Left lung (tissue), 10 donors: ENCODE measurements around the gene RHOT2. TPM values are rescaled to one million over a fixed set of nuclear protein-coding genes. Genes with fewer than 3 reads are reported as not detected.
A peak's percentile ranks its signal among the peaks of the same experiment; 100 is the strongest.

Experiments used
- ATAC-seq: fragments of 200-7000 bp; cut with Tn5 transposase; one replicate; pipeline ENCODE4 v1.9.1; 2020; ENCODE audit warnings: moderate library complexity
- DNase-seq, 4 donors: peaks; one replicate each; pipeline ENCODE4 v3.0.0-alpha.2; 2013 to 2020
- H3K27ac ChIP-seq, 2 donors: fragments of 200-600 bp; sonication (generic) in 1 of 2; one replicate each; pipeline versions ENCODE4 v1.5.0 to v1.8.0; 2020 to 2021
- H3K27me3 ChIP-seq, 2 donors: fragments of 200-600 bp; sonication (generic) in 1 of 2; one replicate each; pipeline versions ENCODE4 v1.5.0 to v1.8.0; 2020 to 2021
- H3K36me3 ChIP-seq, 2 donors: fragments of 200-600 bp; sonication (generic) in 1 of 2; one replicate each; pipeline versions ENCODE4 v1.5.0 to v1.8.0; 2020 to 2021
- H3K4me1 ChIP-seq, 2 donors: fragments of 200-600 bp; one replicate each; pipeline ENCODE4 v1.8.0; 2021
- H3K4me3 ChIP-seq, 2 donors: fragments of 200-600 bp; sonication (generic) in 1 of 2; one replicate each; pipeline versions ENCODE4 v1.5.0 to v1.8.0; 2020 to 2021; ENCODE audit warnings: mild to moderate bottlenecking in 1 of 2
- H3K9me3 ChIP-seq, 2 donors: fragments of 200-600 bp; sonication (generic) in 1 of 2; one replicate each; pipeline versions ENCODE4 v1.5.0 to v1.8.0; 2020 to 2021
- CTCF ChIP-seq, 2 donors: fragments of 200-600 bp; sonication (generic) in 1 of 2; IDR thresholded peaks; one replicate each; pipeline versions ENCODE4 v1.5.0 to v1.8.0; 2021; ENCODE audit warnings: antibody characterized with exemption in 2 of 2
- intact Hi-C, 2 donors: fragments of 100-400 bp; cut with DNase I; formaldehyde crosslinking; loops; one replicate each; pipeline versions ENCODE4 v1.11.2 to v1.14.2; 2022
- polyA plus RNA-seq, 6 donors: library from polyadenylated mRNA; unstranded; fragments of 120-200 nt; gene quantifications; one replicate each; pipeline ENCODE4 v1.2.1, GENCODE V29; 2013; ENCODE audit not compliant: insufficient read length in 6 of 6
- total RNA-seq, 2 donors: library from RNA; stranded (reverse); fragmentation: NEBNext Ultra II Directional; extraction: Animal tissue kit (Norgen Biotek cat#: 25700); gene quantifications; one replicate each; pipeline ENCODE4 v1.2.1, GENCODE V29; 2021
- donor health status: DM: no; HTN: yes; CAD: no.
- donor health status: DM: no; HTN: no; CAD: no.

The RHOT2 gene
- total and polyA plus RNA-seq, 8 donors, result 59.8 to 104 (median 76.3) TPM

- Histone ChIP-seq H3K9me3 (no peaks in the 10 kb centered on the region), H3K36me3 (no peaks in the 10 kb centered on the region), H3K4me1 (peaks cover 1 to 5% of the 10 kb centered on the region in 2 donors), H3K27ac (no peak overlapping the region), H3K4me3 (no peak overlapping the region), H3K27me3 (peaks cover 61 to 98% of the 10 kb centered on the region in 2 donors)
- no peak for TF ChIP-seq CTCF (IDR thresholded peaks at IDR 0.05)
- intact Hi-C loops, result no loop called here
- DNase-seq (peak in 1 of 4 donors; percentile 50), ATAC-seq (peak; percentile 76)
Measured at GRCh38 chr16:700684-701584, 33.0 kb downstream of the RHOT2 start.

DNA sequence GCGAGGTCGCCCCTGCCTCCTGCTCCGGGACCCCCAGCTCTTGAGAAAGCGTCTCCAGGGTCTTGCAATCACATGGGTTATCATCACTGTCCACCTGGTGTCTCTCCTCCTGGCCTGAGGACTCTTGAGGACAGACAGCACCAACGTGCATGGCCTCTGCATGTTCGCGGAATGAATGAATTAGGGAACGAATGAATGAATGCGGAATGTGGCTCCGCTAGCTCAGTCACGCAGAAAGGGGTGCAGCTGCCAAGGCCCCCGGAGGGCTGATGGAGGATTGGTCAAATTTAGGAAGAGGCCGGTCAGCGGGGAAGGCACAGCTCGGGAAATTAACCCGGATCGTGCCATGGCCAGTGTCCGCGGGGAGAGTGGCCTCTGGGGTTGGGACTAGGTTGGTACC is 34.4 kb downstream of the RHOT2 start:
- DNase-seq (no peak), ATAC-seq (no peak)
- intact Hi-C loops, result no loop called here
- Histone ChIP-seq H3K4me1 (no peaks in the 10 kb centered on the region), H3K36me3 (no peaks in the 10 kb centered on the region), H3K9me3 (no peaks in the 10 kb centered on the region), H3K4me3 (no peak overlapping the region), H3K27me3 (peaks cover 70 to 98% of the 10 kb centered on the region in 2 donors), H3K27ac (no peak overlapping the region)
- TF ChIP-seq CTCF (IDR thresholded peaks at IDR 0.05), result no peak

DNA sequence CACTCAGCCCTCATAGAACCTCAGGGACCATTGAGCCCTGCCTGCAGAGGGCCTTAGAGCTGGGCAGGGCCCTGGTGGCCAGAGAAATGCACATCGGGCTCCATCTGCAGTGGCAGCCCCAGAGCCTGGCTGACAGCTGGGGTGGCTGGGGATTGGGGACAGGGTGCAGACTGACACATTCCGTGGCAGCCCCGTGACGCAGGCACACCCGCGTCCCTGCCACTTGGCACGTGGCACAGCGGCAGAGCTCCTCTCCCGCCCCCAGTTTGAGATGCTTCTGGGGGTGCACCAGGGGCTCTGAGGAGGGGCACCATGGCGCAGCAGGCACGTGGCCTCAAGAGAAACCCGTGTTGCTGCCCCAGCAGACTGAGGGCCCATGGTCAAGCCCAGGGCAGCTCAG is 35.5 kb downstream of the RHOT2 start:
- H3K27ac ChIP-seq, result no peak overlapping the region
- H3K9me3 ChIP-seq, result no peaks in the 10 kb centered on the region
- H3K27me3 ChIP-seq, result peaks cover 70 to 98% of the 10 kb centered on the region in 2 donors
- H3K36me3 ChIP-seq, result no peaks in the 10 kb centered on the region
- intact Hi-C loops, result no loop called here
- no peak for TF ChIP-seq CTCF (IDR thresholded peaks at IDR 0.05)
- ATAC-seq (no peak), DNase-seq (no peak)
- H3K4me1 ChIP-seq, result no peaks in the 10 kb centered on the region
- H3K4me3 ChIP-seq, result no peak overlapping the region

GRCh38 chr16:704047-704446 is 36.1 kb downstream of the RHOT2 start:
- H3K4me1 ChIP-seq, result no peaks in the 10 kb centered on the region
- TF ChIP-seq CTCF (IDR thresholded peaks at IDR 0.05), result no peak
- intact Hi-C loops, result no loop called here
- ATAC-seq (no peak), DNase-seq (no peak)
- H3K27me3 ChIP-seq, result peaks cover 70 to 99% of the 10 kb centered on the region in 2 donors
- no peak overlapping the region for H3K27ac ChIP-seq
- H3K36me3 ChIP-seq, result no peaks in the 10 kb centered on the region
- no peaks in the 10 kb centered on the region for H3K9me3 ChIP-seq
- H3K4me3 ChIP-seq, result no peak overlapping the region

DNA sequence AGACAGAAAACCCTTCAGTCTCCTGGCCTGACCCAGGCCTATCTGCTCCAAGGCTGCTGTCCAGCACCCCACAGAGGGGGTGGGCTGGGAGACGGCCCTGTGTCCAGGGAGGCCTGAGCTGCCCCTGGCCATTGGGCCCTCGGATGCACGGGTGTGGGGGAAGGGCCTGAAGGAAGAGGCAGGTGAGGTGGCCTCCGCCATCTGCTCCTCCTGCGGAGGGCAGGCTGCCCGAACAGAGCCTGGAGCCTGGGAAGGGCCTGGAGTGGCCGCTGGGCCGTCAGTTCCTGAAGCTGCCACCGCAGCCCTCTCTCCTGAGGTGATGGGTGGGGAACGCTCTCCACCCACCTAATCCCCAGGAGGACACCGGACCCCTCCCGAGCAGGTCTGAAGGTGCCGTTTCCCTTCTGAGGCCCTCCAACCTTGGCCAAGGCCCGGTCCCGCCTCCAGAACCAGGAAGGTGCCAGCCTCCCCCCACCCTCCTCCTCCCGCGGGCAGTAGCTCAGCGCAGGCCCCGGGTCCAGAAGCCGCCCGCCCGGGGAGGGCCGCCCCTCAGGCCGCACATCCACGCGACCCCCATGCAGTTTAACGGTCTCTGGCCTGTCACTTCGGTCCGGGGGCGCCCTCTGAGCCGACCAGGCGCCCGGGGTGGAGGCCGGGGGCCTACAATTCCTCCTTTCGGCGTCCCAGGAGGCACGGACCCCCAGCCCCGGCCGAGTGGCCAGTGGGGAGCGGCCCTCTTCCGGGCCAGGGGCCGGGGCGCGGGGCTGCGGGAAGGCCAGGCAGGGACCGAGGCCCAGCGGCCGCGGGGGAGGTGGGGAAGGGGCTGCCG is 36.8 kb downstream of the RHOT2 start:
- peaks cover 67 to 99% of the 10 kb centered on the region in 2 donors for H3K27me3 ChIP-seq
- no peaks in the 10 kb centered on the region for H3K9me3 ChIP-seq

More for the DNA sequence above, 36.8 kb downstream of the RHOT2 start:
- Histone ChIP-seq H3K4me1 (no peaks in the 10 kb centered on the region), H3K36me3 (no peaks in the 10 kb centered on the region), H3K27ac (no peak overlapping the region), H3K4me3 (no peak overlapping the region)
- TF ChIP-seq CTCF (IDR thresholded peaks at IDR 0.05), result no peak
- intact Hi-C loops, result no loop called here
- DNase-seq (no peak), ATAC-seq (no peak)
